B cell (primary cell): Measurements from ENCODE around the gene DHX38. TPM values are rescaled to one million over a fixed set of nuclear protein-coding genes. Genes with fewer than 3 reads are reported as not detected.

Source experiments
- ATAC-seq: fragments of 200-7000 bp; cut with Tn5 transposase; one replicate; pipeline ENCODE4 v1.10.0; 2021; ENCODE audit warnings: low read depth, mild to moderate bottlenecking, moderate number of reproducible peaks, moderate library complexity
- CTCF ChIA-PET: fragments of 350-600 bp; sonication (Branson Sonifier 250); formaldehyde crosslinking; loops from one replicate; lab custom pipeline; 2021; ENCODE audit warnings: antibody characterized with exemption, inconsistent platforms; lab: Charles Lee
- POLR2A ChIA-PET: fragments of 350-600 bp; sonication (Branson Sonifier 250); formaldehyde crosslinking; loops from one replicate; lab custom pipeline; 2021; ENCODE audit warnings: antibody characterized with exemption; lab: Charles Lee
- DNase-seq: peaks from one replicate; pipeline ENCODE4 v3.0.0; 2013
- H2AFZ ChIP-seq: 2 replicates; pipeline ENCODE4 v1.6.1; 2012; ENCODE audit warnings: mild to moderate bottlenecking, low read depth, low read length; ENCODE audit not compliant: insufficient read depth, poor library complexity, severe bottlenecking
- H3K27ac ChIP-seq, 2 donors: 1 replicate in 1 of 2; 2 replicates in 1 of 2; pipeline ENCODE4 v1.5.1; 2012 to 2013; ENCODE audit warnings: low read length in 2 of 2, mild to moderate bottlenecking in 2 of 2, moderate library complexity in 1 of 2
- H3K27me3 ChIP-seq, 4 experiments: fragments of 200-600 bp in 1 of 4; sonication (generic) in 1 of 4; replicated peaks in 1 of 4; 1 replicate in 2 of 4; 2 replicates in 2 of 4; pipeline versions ENCODE4 v1.6.1 to v1.7.0; 2013 to 2016; ENCODE audit warnings: low read length in 3 of 4, mild to moderate bottlenecking in 2 of 4, mixed read lengths in 1 of 4, moderate library complexity in 1 of 4; ENCODE audit not compliant: insufficient read depth in 4 of 4, control insufficient read depth in 3 of 4; ENCODE audit errors: control extremely low read depth in 1 of 4
- H3K36me3 ChIP-seq, 2 experiments: replicated peaks in 1 of 2; 1 replicate in 1 of 2; 2 replicates in 1 of 2; pipeline versions ENCODE4 v1.6.1 to v1.7.1; 2013; ENCODE audit warnings: low read length in 1 of 2; ENCODE audit not compliant: insufficient read depth in 2 of 2, control insufficient read depth in 1 of 2; ENCODE audit errors: control extremely low read depth in 1 of 2, extremely low read depth in 1 of 2
- H3K4me1 ChIP-seq, 2 donors: fragments of 200-600 bp in 1 of 2; sonication (generic) in 1 of 2; 1 replicate in 1 of 2; 2 replicates in 1 of 2; pipeline versions ENCODE4 v1.5.1 to v1.6.1; 2013 to 2017; ENCODE audit warnings: low read length in 2 of 2; ENCODE audit not compliant: control insufficient read depth in 2 of 2, insufficient read depth in 2 of 2
- H3K4me2 ChIP-seq: replicated peaks from 2 replicates; pipeline ENCODE3; 2012; ENCODE audit warnings: mild to moderate bottlenecking, low read depth, low read length; ENCODE audit not compliant: poor library complexity, severe bottlenecking
- H3K4me3 ChIP-seq, 5 experiments: fragments of 200-600 bp in 1 of 5; sonication (generic) in 1 of 5; 1 replicate in 3 of 5; 2 replicates in 2 of 5; pipeline versions ENCODE4 v1.5.1 to v1.7.0; 2011 to 2016; ENCODE audit warnings: low read length in 4 of 5, mild to moderate bottlenecking in 4 of 5, low read depth in 2 of 5, control low read depth in 1 of 5, moderate library complexity in 1 of 5; ENCODE audit not compliant: insufficient read depth in 1 of 5; ENCODE audit errors: control extremely low read depth in 1 of 5, extremely low read depth in 1 of 5
- H3K79me2 ChIP-seq: fragments of 200-600 bp; sonication (generic); one replicate; pipeline ENCODE4 v1.6.0; 2016; ENCODE audit warnings: low read length; ENCODE audit not compliant: control insufficient read depth, insufficient read depth
- H3K9ac ChIP-seq: fragments of 200-600 bp; sonication (generic); 2 replicates; pipeline ENCODE4 v1.6.1; 2017; ENCODE audit warnings: mild to moderate bottlenecking, low read length, moderate library complexity
- H3K9me3 ChIP-seq, 3 donors: one replicate each; pipeline versions ENCODE4 v1.6.1 to v1.7.1; 2013; ENCODE audit warnings: low read length in 2 of 3; ENCODE audit not compliant: control insufficient read depth in 2 of 3, insufficient read depth in 1 of 3; ENCODE audit errors: control extremely low read depth in 1 of 3
- H4K20me1 ChIP-seq: 2 replicates; pipeline ENCODE4 v1.6.0; 2012; ENCODE audit warnings: mild to moderate bottlenecking, low read length; ENCODE audit not compliant: insufficient read depth, control insufficient read depth, poor library complexity, severe bottlenecking
- H3K27ac Mint-ChIP-seq: one replicate; pipeline ENCODE4 v1.8.0; 2021; ENCODE audit warnings: mixed read lengths
- H3K27me3 Mint-ChIP-seq: one replicate; pipeline ENCODE4 v1.8.0; 2021; ENCODE audit warnings: mixed read lengths
- H3K4me1 Mint-ChIP-seq: one replicate; pipeline ENCODE4 v1.8.0; 2021; ENCODE audit warnings: mixed read lengths
- H3K4me3 Mint-ChIP-seq: one replicate; pipeline ENCODE4 v1.8.0; 2021; ENCODE audit warnings: mixed read lengths
- H3K9me3 Mint-ChIP-seq: one replicate; pipeline ENCODE4 v1.8.0; 2022; ENCODE audit warnings: mixed read lengths; ENCODE audit not compliant: insufficient read depth
- EZH2 ChIP-seq: IDR thresholded peaks from 2 replicates; pipeline ENCODE4 v1.6.1; 2012; ENCODE audit warnings: borderline replicate concordance, low read depth, mild to moderate bottlenecking, moderate library complexity, low read length; ENCODE audit not compliant: insufficient read depth, poor library complexity, severe bottlenecking
- WGBS: methylation state at CpG from one replicate; pipeline ENCODE4 v1.1.5; 2013; ENCODE audit warnings: missing lambda C conversion rate; ENCODE audit not compliant: insufficient coverage; 5-methylcytosine and 5-hydroxymethylcytosine counted together
- intact Hi-C: fragments of 100-400 bp; cut with micrococcal nuclease; formaldehyde crosslinking; loops from one replicate; pipeline ENCODE4 v1.10.0; 2022
- polyA plus RNA-seq: library from polyadenylated mRNA; depleted of rRNA; stranded (reverse); fragments of >200 nt; gene quantifications from 2 replicates; pipeline ENCODE4 v1.2.3, GENCODE V29; 2012
- total RNA-seq, 2 donors: library from RNA; stranded (reverse); fragments of 120-200 nt in 1 of 2; gene quantifications; 1 replicate in 1 of 2; 2 replicates in 1 of 2; pipeline versions ENCODE4 v1.2.3 to v1.2.4, GENCODE V29; 2013 to 2022
- TF ChIP-seq, protein P1 (sequence below): fragments of 200-600 bp; IDR thresholded peaks from one replicate; pipeline ENCODE4 v1.8.0; 2022; ENCODE audit warnings: antibody characterized with exemption, mild to moderate bottlenecking

DHX38 gene
- total and polyA plus RNA-seq, 2 donors (not counting 1 experiment from before 2014, with no cell fraction given) = 98.2 to 114 TPM

GRCh38 chr16:72049110-72049509, 44.5 kb upstream of the DHX38 start:
- POLR2A ChIA-PET = no interaction called here
- H3K4me3 Mint-ChIP-seq = no peak overlapping the region

DNA sequence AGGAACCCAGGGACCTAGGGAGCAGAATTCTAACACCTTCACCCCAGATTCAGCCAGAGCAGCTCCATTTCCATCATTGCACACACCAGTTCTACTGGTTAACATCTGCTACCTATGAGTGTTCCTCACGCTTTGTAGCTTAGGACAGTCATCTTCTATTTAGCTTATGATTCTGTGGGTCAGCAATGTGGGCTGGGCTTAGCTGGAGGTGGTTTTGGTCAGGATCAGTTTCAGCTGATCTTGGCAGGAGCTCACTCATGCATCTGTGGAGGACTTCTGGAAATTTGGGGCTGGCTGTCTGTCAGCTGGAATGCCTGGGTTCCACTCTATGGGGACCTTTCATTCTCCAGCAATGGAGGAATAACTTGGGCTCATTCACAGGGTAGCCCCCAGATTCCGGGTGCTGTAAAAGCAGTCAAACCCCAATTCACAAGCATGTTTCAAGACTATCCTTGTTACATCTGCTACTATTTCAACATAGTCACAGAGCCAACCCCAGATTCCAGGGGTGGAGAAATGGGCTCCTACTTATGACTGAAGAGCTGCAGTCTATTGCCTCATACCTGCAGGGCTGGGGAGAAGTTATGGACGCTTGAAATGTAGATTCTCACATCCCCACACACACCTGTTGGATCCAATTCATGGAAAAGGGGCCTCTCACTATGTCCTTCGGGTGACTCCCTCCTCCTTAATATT, 42.7 kb upstream of the DHX38 start:
- ATAC-seq (no peak), DNase-seq (no peak)
- Histone ChIP-seq H3K36me3 (no peaks in the 10 kb centered on the region), H2AFZ (no peak overlapping the region), H3K9me3 (peaks cover 0 to 12% (median 8%) of the 10 kb centered on the region in 3 donors), H3K4me3 (no peak overlapping the region), H3K4me1 (no peaks in the 10 kb centered on the region), H3K4me2 (no peak overlapping the region), H3K9ac (no peak overlapping the region), H3K27ac (no peak overlapping the region), H3K27me3 (no peaks in the 10 kb centered on the region), H3K79me2 (no peaks in the 10 kb centered on the region), H4K20me1 (no peaks in the 10 kb centered on the region)
- TF ChIP-seq, protein P1, sequence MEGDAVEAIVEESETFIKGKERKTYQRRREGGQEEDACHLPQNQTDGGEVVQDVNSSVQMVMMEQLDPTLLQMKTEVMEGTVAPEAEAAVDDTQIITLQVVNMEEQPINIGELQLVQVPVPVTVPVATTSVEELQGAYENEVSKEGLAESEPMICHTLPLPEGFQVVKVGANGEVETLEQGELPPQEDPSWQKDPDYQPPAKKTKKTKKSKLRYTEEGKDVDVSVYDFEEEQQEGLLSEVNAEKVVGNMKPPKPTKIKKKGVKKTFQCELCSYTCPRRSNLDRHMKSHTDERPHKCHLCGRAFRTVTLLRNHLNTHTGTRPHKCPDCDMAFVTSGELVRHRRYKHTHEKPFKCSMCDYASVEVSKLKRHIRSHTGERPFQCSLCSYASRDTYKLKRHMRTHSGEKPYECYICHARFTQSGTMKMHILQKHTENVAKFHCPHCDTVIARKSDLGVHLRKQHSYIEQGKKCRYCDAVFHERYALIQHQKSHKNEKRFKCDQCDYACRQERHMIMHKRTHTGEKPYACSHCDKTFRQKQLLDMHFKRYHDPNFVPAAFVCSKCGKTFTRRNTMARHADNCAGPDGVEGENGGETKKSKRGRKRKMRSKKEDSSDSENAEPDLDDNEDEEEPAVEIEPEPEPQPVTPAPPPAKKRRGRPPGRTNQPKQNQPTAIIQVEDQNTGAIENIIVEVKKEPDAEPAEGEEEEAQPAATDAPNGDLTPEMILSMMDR = no peak
- no peak for TF ChIP-seq EZH2
- H3K27me3 Mint-ChIP-seq = no peaks in the 10 kb centered on the region
- H3K4me3 Mint-ChIP-seq = no peak overlapping the region
- H3K9me3 Mint-ChIP-seq = peaks cover 9% of the 10 kb centered on the region
- ChIA-PET POLR2A (no interaction called here), CTCF (no interaction called here)
- no peak overlapping the region for H3K27ac Mint-ChIP-seq
- no peaks in the 10 kb centered on the region for H3K4me1 Mint-ChIP-seq
- intact Hi-C loops = no loop called here
- WGBS = 100% methylated on average over 1 of the region's 4 CpGs

More at GRCh38 chr16:72049110-72049509, 44.5 kb upstream of the DHX38 start:
- H3K9me3 ChIP-seq = peaks cover 0 to 12% (median 8%) of the 10 kb centered on the region in 3 donors
- DNase-seq (no peak), ATAC-seq (no peak)
- Mint-ChIP-seq H3K27me3 (no peaks in the 10 kb centered on the region), H3K9me3 (peaks cover 9% of the 10 kb centered on the region), H3K4me1 (no peaks in the 10 kb centered on the region), H3K27ac (no peak overlapping the region)
- no peaks in the 10 kb centered on the region for H3K36me3 ChIP-seq
- H3K9ac ChIP-seq = no peak overlapping the region
- CTCF ChIA-PET = no interaction called here
- H3K4me3 ChIP-seq = no peak overlapping the region
- no peaks in the 10 kb centered on the region for H4K20me1 ChIP-seq
- H3K4me1 ChIP-seq = no peaks in the 10 kb centered on the region
- intact Hi-C loops = no loop called here
- TF ChIP-seq, protein P1 = no peak
- TF ChIP-seq EZH2 = no peak
- no peaks in the 10 kb centered on the region for H3K79me2 ChIP-seq
- no peak overlapping the region for H3K4me2 ChIP-seq
- H3K27ac ChIP-seq = no peak overlapping the region
- no peak overlapping the region for H2AFZ ChIP-seq
- H3K27me3 ChIP-seq = no peaks in the 10 kb centered on the region
